Loucy (cell line): ENCODE measurements around the gene ERCC6L.

Experiments used
- H2AFZ ChIP-seq: fragments of 200-600 bp; sonication (generic); 2 replicates; pipeline ENCODE4 v1.6.0; 2016; ENCODE audit warnings: antibody characterized with exemption, mild to moderate bottlenecking, low read length, moderate library complexity
- H3F3A ChIP-seq: fragments of 200-600 bp; 2 replicates; pipeline ENCODE4 v1.6.0; 2016; ENCODE audit warnings: antibody characterized with exemption, low read depth, mild to moderate bottlenecking
- H3K27me3 ChIP-seq: fragments of 200-600 bp; sonication (generic); 2 replicates; pipeline ENCODE4 v1.6.1; 2014; ENCODE audit warnings: low read length, mild to moderate bottlenecking; ENCODE audit not compliant: insufficient read depth, poor library complexity, severe bottlenecking
- H3K36me3 ChIP-seq: fragments of 200-600 bp; sonication (generic); 2 replicates; pipeline ENCODE4 v1.6.1; 2016; ENCODE audit warnings: low read length; ENCODE audit not compliant: insufficient read depth
- H3K4me1 ChIP-seq: fragments of 200-600 bp; sonication (generic); 2 replicates; pipeline ENCODE4 v1.5.1; 2014; ENCODE audit warnings: low read length, mild to moderate bottlenecking; ENCODE audit not compliant: insufficient read depth, poor library complexity, severe bottlenecking
- H3K4me2 ChIP-seq: fragments of 200-600 bp; sonication (generic); 2 replicates; pipeline ENCODE4 v1.6.0; 2014; ENCODE audit warnings: antibody characterized with exemption, low read length, low read depth, mild to moderate bottlenecking; ENCODE audit not compliant: poor library complexity, severe bottlenecking
- H3K4me3 ChIP-seq: fragments of 200-600 bp; sonication (generic); 2 replicates; pipeline ENCODE4 v1.5.1; 2014; ENCODE audit warnings: low read length, mild to moderate bottlenecking, mixed read lengths; ENCODE audit not compliant: poor library complexity, severe bottlenecking
- H3K79me2 ChIP-seq: fragments of 200-600 bp; sonication (generic); 2 replicates; pipeline ENCODE4 v1.6.1; 2014; ENCODE audit warnings: low read length; ENCODE audit not compliant: insufficient read depth
- H3K9ac ChIP-seq: fragments of 200-600 bp; sonication (generic); 2 replicates; pipeline ENCODE4 v1.6.0; 2014; ENCODE audit warnings: mild to moderate bottlenecking, low read depth, low read length, moderate library complexity; ENCODE audit not compliant: poor library complexity, severe bottlenecking
- H3K9me2 ChIP-seq: fragments of 200-600 bp; sonication (generic); replicated peaks from 2 replicates; pipeline ENCODE4 v1.6.1; 2016; ENCODE audit warnings: low read depth, low read length, mixed read lengths
- H3K9me3 ChIP-seq: fragments of 200-600 bp; sonication (generic); 2 replicates; pipeline ENCODE4 v1.6.1; 2014; ENCODE audit warnings: mild to moderate bottlenecking, antibody characterized with exemption, low read length, low read depth; ENCODE audit not compliant: insufficient read depth
- H4K20me1 ChIP-seq: fragments of 200-600 bp; sonication (generic); 2 replicates; pipeline ENCODE4 v1.6.0; 2014; ENCODE audit warnings: antibody characterized with exemption, low read length, mild to moderate bottlenecking; ENCODE audit not compliant: insufficient read depth, poor library complexity, severe bottlenecking
- EZH2phosphoT487 ChIP-seq: fragments of 200-600 bp; IDR thresholded peaks from 2 replicates; pipeline ENCODE4 v1.6.1; 2018; ENCODE audit warnings: antibody characterized with exemption, mild to moderate bottlenecking, moderate library complexity, borderline replicate concordance
- TF ChIP-seq, protein P1 (sequence below): fragments of 200-600 bp; sonication (generic); conservative IDR thresholded peaks from 2 replicates; pipeline ENCODE4 v1.5.1; 2014; ENCODE audit warnings: mild to moderate bottlenecking, antibody characterized with exemption, low read length

The ERCC6L gene

DNA sequence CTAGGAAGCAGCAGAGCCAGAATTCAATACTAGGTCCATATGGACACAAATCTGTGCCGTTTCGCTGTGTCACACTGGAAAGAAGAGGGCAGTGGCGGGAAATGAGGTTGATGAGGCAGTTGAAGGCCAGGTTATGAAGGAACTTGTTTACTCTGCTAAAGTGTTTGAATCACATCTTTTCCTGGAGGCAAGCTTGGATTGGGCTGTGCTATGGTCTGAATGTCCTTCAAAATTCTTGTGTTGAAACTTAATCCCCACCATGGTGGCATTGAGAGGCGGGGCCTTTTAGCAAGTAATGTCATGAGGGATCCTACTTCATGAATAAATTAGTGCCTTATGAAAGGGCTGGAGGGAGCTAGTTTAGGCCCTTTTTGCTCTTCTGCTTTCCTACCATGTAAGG lies 2.1 kb upstream of the ERCC6L start:
- Histone ChIP-seq H3K4me1 (peaks cover 2% of the 10 kb centered on the region), H3K4me2 (no peak overlapping the region), H3K9me3 (no peaks in the 10 kb centered on the region), H3K9me2 (no peaks in the 10 kb centered on the region), H3F3A (no peaks in the 10 kb centered on the region), H3K79me2 (peaks cover 24% of the 10 kb centered on the region), H3K9ac (no peak overlapping the region), H3K36me3 (no peaks in the 10 kb centered on the region), H4K20me1 (no peaks in the 10 kb centered on the region), H3K27me3 (no peaks in the 10 kb centered on the region), H3K4me3 (no peak overlapping the region), H2AFZ (no peak overlapping the region)
- no peak for TF ChIP-seq EZH2phosphoT487
- TF ChIP-seq, protein P1, sequence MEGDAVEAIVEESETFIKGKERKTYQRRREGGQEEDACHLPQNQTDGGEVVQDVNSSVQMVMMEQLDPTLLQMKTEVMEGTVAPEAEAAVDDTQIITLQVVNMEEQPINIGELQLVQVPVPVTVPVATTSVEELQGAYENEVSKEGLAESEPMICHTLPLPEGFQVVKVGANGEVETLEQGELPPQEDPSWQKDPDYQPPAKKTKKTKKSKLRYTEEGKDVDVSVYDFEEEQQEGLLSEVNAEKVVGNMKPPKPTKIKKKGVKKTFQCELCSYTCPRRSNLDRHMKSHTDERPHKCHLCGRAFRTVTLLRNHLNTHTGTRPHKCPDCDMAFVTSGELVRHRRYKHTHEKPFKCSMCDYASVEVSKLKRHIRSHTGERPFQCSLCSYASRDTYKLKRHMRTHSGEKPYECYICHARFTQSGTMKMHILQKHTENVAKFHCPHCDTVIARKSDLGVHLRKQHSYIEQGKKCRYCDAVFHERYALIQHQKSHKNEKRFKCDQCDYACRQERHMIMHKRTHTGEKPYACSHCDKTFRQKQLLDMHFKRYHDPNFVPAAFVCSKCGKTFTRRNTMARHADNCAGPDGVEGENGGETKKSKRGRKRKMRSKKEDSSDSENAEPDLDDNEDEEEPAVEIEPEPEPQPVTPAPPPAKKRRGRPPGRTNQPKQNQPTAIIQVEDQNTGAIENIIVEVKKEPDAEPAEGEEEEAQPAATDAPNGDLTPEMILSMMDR: no peak

- Histone ChIP-seq H3K79me2 (peaks cover 29% of the 10 kb centered on the region), H4K20me1 (no peaks in the 10 kb centered on the region), H3K27me3 (no peaks in the 10 kb centered on the region), H3K9me3 (no peaks in the 10 kb centered on the region), H3K4me3 (peak overlapping the region; percentile 88), H3K4me1 (peaks cover 2% of the 10 kb centered on the region), H3K9ac (peak overlapping the region; percentile 72), H3K4me2 (peak overlapping the region; percentile 82), H3F3A (no peaks in the 10 kb centered on the region), H2AFZ (no peak overlapping the region), H3K9me2 (no peaks in the 10 kb centered on the region), H3K36me3 (no peaks in the 10 kb centered on the region)
- TF ChIP-seq, protein P1: no peak
- TF ChIP-seq EZH2phosphoT487: no peak
Observed at GRCh38 chrX:72238183-72238582, 644 bp downstream of the ERCC6L start.

- Histone ChIP-seq H4K20me1 (no peaks in the 10 kb centered on the region), H3F3A (no peaks in the 10 kb centered on the region), H3K27me3 (no peaks in the 10 kb centered on the region), H3K9me2 (no peaks in the 10 kb centered on the region), H3K36me3 (no peaks in the 10 kb centered on the region), H2AFZ (no peak overlapping the region), H3K4me2 (peak overlapping the region; percentile 29), H3K9me3 (no peaks in the 10 kb centered on the region), H3K4me3 (peak overlapping the region; percentile 49), H3K9ac (no peak overlapping the region), H3K79me2 (peaks cover 29% of the 10 kb centered on the region), H3K4me1 (peaks cover 2% of the 10 kb centered on the region)
- no peak for TF ChIP-seq EZH2phosphoT487
- TF ChIP-seq, protein P1: no peak
Observed at GRCh38 chrX:72236841-72237240, 2.0 kb downstream of the ERCC6L start.
